Measurements from ENCODE around the gene TBXAS1.

The TBXAS1 gene

DNA sequence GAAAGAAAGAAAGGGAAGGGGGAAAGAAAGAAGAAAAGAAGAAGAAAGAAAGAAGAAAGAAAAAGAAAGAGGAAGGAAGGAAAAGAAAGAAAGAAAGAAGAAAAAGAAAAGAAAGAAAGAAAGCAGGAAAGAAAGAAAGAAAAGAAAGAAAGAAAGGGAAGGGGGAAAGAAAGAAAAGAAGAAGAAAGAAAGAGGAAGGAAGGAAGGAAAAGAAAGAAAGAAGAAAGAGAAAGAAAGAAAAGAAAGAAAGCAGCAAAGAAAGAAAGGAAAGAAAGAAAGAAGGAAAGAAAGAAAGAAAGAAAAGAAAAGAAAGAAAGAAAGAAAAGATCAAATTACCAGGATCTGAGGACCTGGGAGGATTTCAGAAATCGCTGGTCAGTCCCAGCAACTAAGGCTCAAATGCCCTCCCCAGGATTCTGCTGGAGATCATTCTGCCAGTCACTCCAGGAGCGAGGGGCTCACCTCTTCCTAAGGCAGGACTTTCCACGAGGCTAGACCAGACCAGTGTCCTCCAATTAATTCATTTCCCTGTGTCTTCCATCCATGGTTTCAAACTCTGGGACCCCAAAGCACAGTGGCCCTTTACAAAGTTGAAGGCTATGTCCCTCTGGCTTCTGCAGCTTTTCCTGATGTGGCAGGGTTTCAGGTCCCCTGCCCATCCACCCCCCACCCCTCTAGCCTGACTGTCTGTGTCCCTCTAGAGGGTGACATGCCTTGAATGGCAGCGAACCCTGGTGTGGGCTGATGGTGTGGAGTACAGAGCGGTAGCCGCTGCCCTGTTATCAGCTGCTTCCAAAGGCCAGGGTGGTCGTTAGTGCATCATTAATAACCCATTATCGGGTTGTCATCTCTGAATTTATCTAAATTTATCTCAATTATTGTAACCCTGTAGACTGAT, 155.8 kb downstream of the TBXAS1 start:
- H3F3A ChIP-seq (ENCODE audit: control insufficient read depth, insufficient read depth): no peaks in the 10 kb centered on the region
- no peaks in the 10 kb centered on the region for H3K9me3 ChIP-seq (ENCODE audit: control insufficient read depth, insufficient read depth, low read length)
- no peaks in the 10 kb centered on the region for H4K20me1 ChIP-seq (ENCODE audit: control insufficient read depth, insufficient read depth, low read depth, low read length)
- no peaks in the 10 kb centered on the region for H3K36me3 ChIP-seq (ENCODE audit: control insufficient read depth, low read length)
- H3K79me2 ChIP-seq (ENCODE audit: control insufficient read depth, low read length): no peaks in the 10 kb centered on the region
- no peak overlapping the region for H3K4me2 ChIP-seq (ENCODE audit: low read length)
- H3K27ac ChIP-seq (ENCODE audit: low read depth, low read length): no peak overlapping the region
- peaks cover 3% of the 10 kb centered on the region for H3K4me1 ChIP-seq (ENCODE audit: control insufficient read depth, low read length)
- H3K4me3 ChIP-seq (ENCODE audit: low read length): no peak overlapping the region
- no peak for TF ChIP-seq EZH2phosphoT487 (IDR thresholded peaks at IDR 0.05; ENCODE audit: borderline replicate concordance, low read length)
- TF ChIP-seq CTCF (IDR thresholded peaks at IDR 0.05; ENCODE audit: low read depth, low read length, poor library complexity, severe bottlenecking): no peak
- H3K9me2 ChIP-seq (replicated peaks; ENCODE audit: control insufficient read depth, low read length): no peaks in the 10 kb centered on the region
- peaks cover 3% of the 10 kb centered on the region; the same call in 1 of the 2 replicates for H3K27me3 ChIP-seq (ENCODE audit: control insufficient read depth, low read length)

DNA sequence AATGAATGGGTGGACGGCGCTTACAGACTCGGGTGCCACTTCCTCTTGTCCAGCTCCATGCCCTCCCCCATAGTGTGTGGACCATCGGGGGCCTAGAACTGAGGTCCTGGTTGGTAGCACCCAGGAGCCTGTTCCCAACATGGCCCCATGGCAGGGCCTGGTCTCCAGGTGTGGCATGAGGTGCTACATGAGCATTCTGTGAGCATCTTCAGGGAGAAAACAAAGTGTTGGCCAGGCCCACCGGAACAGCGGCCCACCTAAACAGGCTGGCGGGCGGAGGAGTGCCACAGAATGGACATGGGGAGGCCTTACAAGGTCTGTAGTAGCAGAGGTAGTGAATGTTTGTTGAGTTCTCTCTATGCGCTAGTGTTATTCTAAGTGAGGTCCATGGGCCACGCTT, 156.7 kb downstream of the TBXAS1 start:
- Histone ChIP-seq H3K27ac (ENCODE audit: low read depth, low read length) (no peak overlapping the region), H3F3A (ENCODE audit: control insufficient read depth, insufficient read depth) (no peaks in the 10 kb centered on the region), H3K4me1 (ENCODE audit: control insufficient read depth, low read length) (peaks cover 8% of the 10 kb centered on the region), H3K36me3 (ENCODE audit: control insufficient read depth, low read length) (no peaks in the 10 kb centered on the region), H3K4me2 (ENCODE audit: low read length) (no peak overlapping the region), H3K79me2 (ENCODE audit: control insufficient read depth, low read length) (no peaks in the 10 kb centered on the region), H3K27me3 (ENCODE audit: control insufficient read depth, low read length) (peaks cover 3% of the 10 kb centered on the region; the same call in 1 of the 2 replicates), H3K4me3 (ENCODE audit: low read length) (no peak overlapping the region), H4K20me1 (ENCODE audit: control insufficient read depth, insufficient read depth, low read depth, low read length) (no peaks in the 10 kb centered on the region), H3K9me2 (replicated peaks; ENCODE audit: control insufficient read depth, low read length) (no peaks in the 10 kb centered on the region), H3K9me3 (ENCODE audit: control insufficient read depth, insufficient read depth, low read length) (no peaks in the 10 kb centered on the region)
- TF ChIP-seq CTCF (IDR thresholded peaks at IDR 0.05; ENCODE audit: low read depth, low read length, poor library complexity, severe bottlenecking) (no peak), EZH2phosphoT487 (IDR thresholded peaks at IDR 0.05; ENCODE audit: borderline replicate concordance, low read length) (no peak)

GRCh38 chr7:139987691-139988516, 158.8 kb downstream of the TBXAS1 start:
- TF ChIP-seq EZH2phosphoT487 (IDR thresholded peaks at IDR 0.05; ENCODE audit: borderline replicate concordance, low read length) (no peak), CTCF (IDR thresholded peaks at IDR 0.05; ENCODE audit: low read depth, low read length, poor library complexity, severe bottlenecking) (peak; percentile 50)
- Histone ChIP-seq H3K4me3 (ENCODE audit: low read length) (no peak overlapping the region), H3K4me2 (ENCODE audit: low read length) (no peak overlapping the region), H3K27me3 (ENCODE audit: control insufficient read depth, low read length) (peaks cover 3% of the 10 kb centered on the region; the same call in 1 of the 2 replicates), H3K4me1 (ENCODE audit: control insufficient read depth, low read length) (peaks cover 8% of the 10 kb centered on the region), H3K79me2 (ENCODE audit: control insufficient read depth, low read length) (no peaks in the 10 kb centered on the region), H3F3A (ENCODE audit: control insufficient read depth, insufficient read depth) (no peaks in the 10 kb centered on the region), H3K9me2 (replicated peaks; ENCODE audit: control insufficient read depth, low read length) (no peaks in the 10 kb centered on the region), H3K9me3 (ENCODE audit: control insufficient read depth, insufficient read depth, low read length) (no peaks in the 10 kb centered on the region), H3K36me3 (ENCODE audit: control insufficient read depth, low read length) (no peaks in the 10 kb centered on the region), H3K27ac (ENCODE audit: low read depth, low read length) (no peak overlapping the region), H4K20me1 (ENCODE audit: control insufficient read depth, insufficient read depth, low read depth, low read length) (no peaks in the 10 kb centered on the region)

Data from DOHH2 (cell line).